ENCODE results near the gene RGS13.

DNA sequence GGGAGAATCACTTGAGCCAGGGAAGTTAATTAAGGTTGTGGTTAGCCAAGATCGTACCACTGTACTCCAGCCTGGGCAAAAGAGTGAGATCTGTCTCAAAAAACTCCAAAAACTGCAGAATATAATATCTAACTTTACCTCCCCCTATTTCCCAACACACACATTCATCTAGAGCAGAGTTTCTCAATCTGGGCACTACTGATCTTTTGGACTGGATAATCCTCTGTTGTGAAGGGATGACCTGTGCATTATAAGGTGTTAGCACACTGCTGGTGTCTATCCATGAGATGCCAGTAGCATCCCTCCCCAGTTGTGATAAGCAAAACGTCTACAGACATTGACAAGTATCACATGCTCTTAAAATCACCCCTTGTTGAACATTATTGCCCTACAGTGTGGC is 61.8 kb downstream of the RGS13 start:
- TF ChIP-seq POLR2A (IDR thresholded peaks at IDR 0.05), result no peak
- TF ChIP-seq, protein P1, sequence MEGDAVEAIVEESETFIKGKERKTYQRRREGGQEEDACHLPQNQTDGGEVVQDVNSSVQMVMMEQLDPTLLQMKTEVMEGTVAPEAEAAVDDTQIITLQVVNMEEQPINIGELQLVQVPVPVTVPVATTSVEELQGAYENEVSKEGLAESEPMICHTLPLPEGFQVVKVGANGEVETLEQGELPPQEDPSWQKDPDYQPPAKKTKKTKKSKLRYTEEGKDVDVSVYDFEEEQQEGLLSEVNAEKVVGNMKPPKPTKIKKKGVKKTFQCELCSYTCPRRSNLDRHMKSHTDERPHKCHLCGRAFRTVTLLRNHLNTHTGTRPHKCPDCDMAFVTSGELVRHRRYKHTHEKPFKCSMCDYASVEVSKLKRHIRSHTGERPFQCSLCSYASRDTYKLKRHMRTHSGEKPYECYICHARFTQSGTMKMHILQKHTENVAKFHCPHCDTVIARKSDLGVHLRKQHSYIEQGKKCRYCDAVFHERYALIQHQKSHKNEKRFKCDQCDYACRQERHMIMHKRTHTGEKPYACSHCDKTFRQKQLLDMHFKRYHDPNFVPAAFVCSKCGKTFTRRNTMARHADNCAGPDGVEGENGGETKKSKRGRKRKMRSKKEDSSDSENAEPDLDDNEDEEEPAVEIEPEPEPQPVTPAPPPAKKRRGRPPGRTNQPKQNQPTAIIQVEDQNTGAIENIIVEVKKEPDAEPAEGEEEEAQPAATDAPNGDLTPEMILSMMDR (IDR thresholded peaks at IDR 0.05), result no peak

Data from suprapubic skin (tissue), 3 donors.